GM21515 (cell line): ENCODE data around the gene SDHAF1.
A peak's percentile ranks its signal among the peaks of the same experiment; 100 is the strongest.
"Not testable (repeated sequence)": the region's sequence is repeated elsewhere in the genome, so short reads cannot be mapped to it uniquely, and the experiment has no call there.

Experiments used
- ATAC-seq: cut with Tn5 transposase; IDR thresholded peaks from one replicate; pipeline ENCODE4 v1.9.1; 2021; ENCODE audit not compliant: unreplicated experiment

The SDHAF1 gene

GRCh38 chr19:36014012-36014924 lies 19.3 kb downstream of the SDHAF1 start, which contains the start of gene ALKBH6:
Gene ALKBH6, minus strand, starts transcription at chr19:36014213. Its CDS starts 816 bp downstream, at chr19:36013397.
- ATAC-seq, result peak; percentile 92

GRCh38 chr19:36019061-36019670 lies 24.2 kb downstream of the SDHAF1 start:
- no peak for ATAC-seq

DNA sequence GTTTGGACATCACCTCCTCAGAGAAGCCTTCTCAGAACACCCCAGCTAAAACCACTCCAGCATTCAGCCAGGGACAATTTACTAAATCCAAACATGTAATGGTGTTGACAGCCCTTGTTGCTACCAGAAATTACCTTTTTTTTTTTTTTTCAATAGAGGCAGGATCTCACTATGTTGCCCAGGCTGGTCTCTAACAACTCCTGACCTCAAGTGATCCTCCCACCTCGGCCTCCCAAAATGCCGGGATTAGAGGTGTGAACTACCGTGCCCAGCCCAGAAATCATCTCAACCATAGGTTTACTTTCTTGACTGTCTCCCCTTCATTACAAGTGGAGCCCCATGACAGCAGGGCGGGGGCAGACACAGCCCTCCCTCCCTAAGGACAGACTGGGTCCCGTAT lies 28.4 kb downstream of the SDHAF1 start:
- no peak for ATAC-seq

DNA sequence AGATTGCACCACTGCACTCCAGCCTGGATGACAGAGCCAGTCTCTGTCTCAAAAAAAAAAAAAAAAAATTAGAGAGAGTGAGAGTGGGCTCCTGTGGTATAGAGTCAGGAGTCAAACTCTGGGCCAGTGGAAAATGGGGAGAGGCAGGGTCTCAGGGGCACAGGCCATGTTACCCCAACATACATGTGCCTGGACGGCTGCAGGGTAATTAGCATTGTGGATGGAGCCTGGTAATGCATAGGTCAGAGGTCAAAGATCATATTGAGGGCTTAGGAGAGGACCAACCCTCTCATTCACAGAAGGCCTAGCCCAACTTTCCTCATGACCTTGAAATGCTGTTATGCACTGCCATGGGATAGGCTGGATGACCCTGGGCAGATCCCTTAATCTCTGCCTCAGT lies 30.6 kb downstream of the SDHAF1 start:
- no peak for ATAC-seq

DNA sequence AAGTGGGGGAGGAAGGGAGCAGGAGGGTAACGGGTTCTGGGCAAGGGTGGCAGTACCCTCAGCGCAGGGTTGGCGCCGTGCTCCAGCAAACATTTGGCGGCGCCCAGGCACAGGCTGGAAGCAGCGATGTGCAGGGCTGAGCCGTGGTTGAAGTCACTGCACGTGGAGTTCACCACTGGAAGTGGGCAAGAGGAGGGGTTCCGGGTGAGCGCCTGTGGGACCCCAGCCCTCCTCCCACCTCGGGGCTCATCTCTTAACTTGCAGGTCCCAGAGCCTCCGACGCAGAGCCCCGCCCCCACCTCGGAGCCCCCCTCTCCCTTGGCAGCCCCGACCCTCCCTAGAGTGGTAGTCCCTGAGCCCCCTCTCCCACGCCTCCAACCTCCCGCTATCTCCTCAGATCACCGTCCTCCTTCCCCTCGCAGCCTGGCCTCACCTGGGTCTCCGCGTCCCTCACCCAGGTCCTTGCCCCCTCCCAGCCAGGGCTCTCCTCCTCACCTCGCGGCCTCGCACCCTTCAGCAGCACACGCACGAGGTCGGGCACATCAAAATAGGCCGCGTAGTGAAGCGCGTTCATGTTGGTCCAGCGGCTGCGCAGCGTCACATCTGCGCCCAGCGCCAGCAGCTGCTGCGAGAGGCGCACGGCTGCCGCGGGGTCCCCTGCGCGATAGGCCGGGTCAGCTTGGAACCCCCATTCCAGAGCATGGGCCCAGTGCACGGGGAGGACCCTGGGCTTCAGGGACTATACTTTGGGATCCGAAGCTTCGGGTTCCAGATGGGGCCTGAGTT lies 31.3 kb downstream of the SDHAF1 start:
- no peak for ATAC-seq

DNA sequence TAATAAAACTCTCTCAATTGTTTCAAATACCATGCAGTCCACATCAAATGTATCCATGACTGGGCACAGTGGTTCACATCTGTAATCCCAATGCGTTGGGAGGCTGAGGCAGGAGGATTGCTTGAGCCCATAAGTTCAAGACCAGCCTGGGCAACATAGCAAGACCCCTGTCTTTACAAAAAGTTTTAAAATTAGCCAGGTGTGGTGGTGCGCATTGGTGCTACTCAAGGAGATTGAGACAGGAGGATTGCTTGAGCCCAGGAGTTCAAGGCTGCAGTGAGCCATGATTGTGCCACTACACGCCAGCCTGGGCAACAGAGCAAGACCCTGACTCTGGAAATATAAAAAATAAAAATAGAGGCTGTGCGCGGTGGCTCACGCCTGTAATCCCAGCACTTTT lies 32.7 kb downstream of the SDHAF1 start:
- no peak for ATAC-seq

DNA sequence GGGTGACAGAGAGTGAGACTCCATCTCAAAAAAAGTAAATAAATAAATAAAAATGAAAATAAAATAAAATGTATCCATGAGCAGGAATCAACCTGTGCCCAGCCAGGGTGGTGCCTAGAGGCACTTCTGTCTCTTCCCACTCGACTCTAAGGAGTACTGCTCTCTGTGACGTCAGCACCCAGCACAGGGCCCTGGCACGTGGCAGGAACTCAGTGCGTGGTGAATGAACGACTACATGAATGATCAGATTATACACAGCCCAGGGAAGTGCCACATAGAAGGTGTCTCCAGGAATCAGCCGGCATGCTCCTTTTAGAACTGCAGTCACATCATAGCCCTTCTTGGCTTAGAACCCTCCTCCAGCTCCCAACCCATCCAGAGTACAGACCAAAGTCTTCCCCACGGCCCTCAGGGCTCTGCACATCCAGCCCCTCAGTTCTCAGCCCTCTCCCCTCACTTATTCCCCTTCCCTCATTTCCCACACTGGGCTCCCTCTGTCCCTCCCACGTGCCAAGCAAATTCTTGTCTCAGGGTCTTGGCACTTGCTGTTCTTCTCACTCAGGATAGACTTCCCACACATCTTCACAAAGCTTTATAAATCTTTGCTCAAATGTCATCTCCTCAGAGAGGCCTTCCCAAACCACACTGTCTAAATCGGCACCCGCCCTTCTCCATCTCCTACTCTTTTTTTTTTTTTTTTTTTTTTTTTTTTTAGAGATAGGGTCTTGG lies 33.5 kb downstream of the SDHAF1 start:
- ATAC-seq, result no peak

DNA sequence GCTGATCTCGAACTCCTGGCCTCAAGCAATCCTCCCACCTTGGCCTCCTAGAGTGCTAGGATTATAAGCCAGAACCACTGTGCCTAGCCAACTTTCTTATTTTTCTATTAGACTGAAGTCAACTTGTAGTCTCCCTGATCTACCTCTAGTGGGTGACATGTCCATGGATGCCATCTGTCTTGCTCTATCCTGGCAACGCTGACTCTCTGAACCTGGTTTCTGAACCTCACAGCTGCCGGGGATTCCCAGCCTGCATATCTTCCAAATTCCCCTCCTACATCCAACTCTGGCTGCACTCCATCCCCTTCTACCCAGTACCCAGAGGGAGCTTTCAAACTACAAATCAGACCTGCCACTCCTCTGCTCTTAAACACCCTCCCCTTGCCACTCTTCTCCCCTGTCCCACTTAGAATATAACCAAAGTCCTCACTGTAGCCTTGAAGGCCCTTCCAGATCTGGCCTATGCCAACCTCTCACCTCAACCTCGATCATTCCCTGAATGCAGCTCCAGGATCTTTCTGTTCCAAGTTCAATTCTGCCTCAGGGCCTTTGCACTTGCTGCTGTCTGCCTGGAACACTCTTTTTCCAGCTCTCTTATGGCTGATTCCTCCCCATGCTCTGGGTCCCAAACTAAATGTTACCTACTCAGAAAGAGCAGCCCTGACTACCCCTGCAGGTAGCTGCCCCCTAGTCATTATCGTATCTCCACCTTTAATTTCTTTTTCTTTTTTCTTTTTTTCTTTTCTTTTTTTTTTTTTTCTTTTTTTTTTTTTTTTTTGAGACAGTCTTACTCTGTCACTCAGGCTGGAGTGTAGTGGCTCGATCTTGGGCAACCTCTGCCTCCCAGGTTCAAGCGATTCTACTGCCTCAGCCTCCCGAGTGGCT lies 35.5 kb downstream of the SDHAF1 start:
- ATAC-seq, result no peak

GRCh38 chr19:36031308-36031707 lies 36.3 kb downstream of the SDHAF1 start:
- no peak for ATAC-seq

- no peak for ATAC-seq
Measured at GRCh38 chr19:36032251-36033104, 37.5 kb downstream of the SDHAF1 start, which contains the start of gene CLIP3. Gene CLIP3, minus strand, starts transcription at chr19:36032873. Its CDS starts 516 bp downstream, at chr19:36032357.

DNA sequence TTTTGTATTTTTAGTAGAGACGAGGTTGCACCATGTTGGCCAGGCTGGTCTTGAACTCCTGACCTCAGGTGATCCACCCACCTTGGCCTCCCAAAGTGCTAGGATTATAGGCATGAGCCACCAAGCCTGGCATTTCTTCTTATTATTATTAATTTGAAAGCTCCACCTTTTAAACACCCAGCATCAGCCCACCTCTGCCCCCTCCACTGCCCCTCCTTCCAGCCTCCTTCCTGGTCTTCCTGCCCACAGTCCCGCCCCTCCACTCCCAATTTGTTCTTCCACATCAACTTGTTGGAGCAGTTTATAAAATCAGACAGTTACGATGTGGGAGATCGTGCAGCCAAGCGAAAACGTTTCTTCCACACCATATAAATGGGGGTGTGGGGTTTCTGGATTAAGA lies 45.5 kb downstream of the SDHAF1 start:
- ATAC-seq, result no peak

DNA sequence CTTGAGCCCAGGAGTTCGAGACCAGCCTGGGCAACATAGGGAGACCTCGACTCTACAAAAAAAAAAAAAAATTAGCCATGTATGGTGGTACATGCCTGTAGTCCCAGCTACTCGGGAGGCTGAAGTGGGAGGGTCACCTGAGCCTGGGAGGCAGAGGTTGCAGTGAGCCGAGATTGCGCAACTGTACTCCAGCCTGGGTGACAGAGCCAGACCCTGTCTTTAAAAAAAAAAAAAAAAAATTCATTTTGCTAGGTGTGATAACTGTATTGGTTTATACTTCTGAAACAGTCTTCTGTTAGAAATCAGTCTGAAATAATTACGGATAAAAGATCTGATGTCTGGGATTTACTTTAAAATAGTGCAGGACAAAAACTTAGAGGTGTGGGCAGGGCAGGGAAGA lies 46.1 kb downstream of the SDHAF1 start:
- ATAC-seq, result not testable (repeated sequence)

DNA sequence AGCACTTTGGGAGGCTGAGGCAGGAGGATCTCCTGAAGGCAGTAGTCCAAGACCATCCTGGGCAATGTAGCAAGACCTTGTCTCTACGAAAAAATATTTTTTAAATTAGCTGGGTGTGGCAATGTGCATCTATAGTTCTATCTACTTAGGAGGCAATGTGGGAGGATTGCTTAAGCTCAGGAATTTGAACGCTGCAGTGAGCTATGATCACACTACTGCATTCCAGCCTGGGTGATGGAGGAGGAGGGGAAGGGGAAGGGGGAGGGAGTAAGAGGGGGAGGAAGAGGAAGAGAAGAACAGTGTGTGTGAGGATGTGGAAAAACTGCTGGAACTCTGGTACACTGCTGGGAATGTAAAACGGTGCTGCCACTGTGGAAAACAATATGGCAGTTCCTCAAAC lies 46.8 kb downstream of the SDHAF1 start:
- no peak for ATAC-seq

DNA sequence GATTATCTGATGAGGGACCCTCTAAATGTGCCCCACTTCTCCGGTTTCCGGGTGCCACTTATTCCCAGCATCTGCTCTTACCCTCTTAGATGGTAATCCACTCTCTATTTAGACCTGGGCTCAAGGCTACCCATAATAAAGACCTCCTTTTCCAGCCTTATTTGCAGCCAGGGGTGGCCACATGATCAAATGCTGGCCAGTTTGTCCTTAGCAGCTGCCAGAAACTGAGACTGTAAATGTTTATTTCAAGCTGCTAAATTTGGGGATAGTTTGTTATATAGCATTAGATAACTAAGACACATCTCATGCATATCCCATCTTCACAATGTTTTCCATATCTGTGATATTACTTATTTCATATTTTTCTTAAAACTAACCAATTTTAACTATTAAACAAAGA lies 49.0 kb downstream of the SDHAF1 start:
- no peak for ATAC-seq
